Astrocyte of the cerebellum (primary cell): Measurements from ENCODE around the gene FADS3.

Experiments used
- DNase-seq: peaks from one replicate; pipeline ENCODE4 v3.0.0-alpha.2; 2011; ENCODE audit warnings: low read depth
- H3K4me3 ChIP-seq: 2 replicates; pipeline ENCODE4 v1.5.1; 2011; ENCODE audit warnings: mild to moderate bottlenecking, low read depth, low read length, moderate library complexity
- CTCF ChIP-seq: IDR thresholded peaks from 2 replicates; pipeline ENCODE4 v1.5.1; 2012; ENCODE audit warnings: low read length, low read depth, moderate library complexity, mild to moderate bottlenecking; ENCODE audit errors: missing control alignments
- in situ Hi-C: cut with HindIII; loops from 2 replicates; pipeline ENCODE4 v1.10.0; 2017; ENCODE audit warnings: low sequenced_read_pairs

The FADS3 gene

GRCh38 chr11:61870541-61871031 lies 20.8 kb downstream of the FADS3 start:
- no peak for DNase-seq
- no peak for TF ChIP-seq CTCF
- in situ Hi-C loops, result no loop called here
- no peak overlapping the region for H3K4me3 ChIP-seq

- TF ChIP-seq CTCF, result no peak
- in situ Hi-C loops, result no loop called here
- DNase-seq, result no peak
- no peak overlapping the region for H3K4me3 ChIP-seq
Observed at GRCh38 chr11:61869708-61870451, 21.5 kb downstream of the FADS3 start.

- no peak for DNase-seq
- H3K4me3 ChIP-seq, result no peak overlapping the region
- in situ Hi-C loops, result no loop called here
- no peak for TF ChIP-seq CTCF
Observed at GRCh38 chr11:61869429-61869707, 22.0 kb downstream of the FADS3 start.

- no peak for TF ChIP-seq CTCF
- no peak for DNase-seq
- in situ Hi-C loops, result no loop called here
- no peak overlapping the region for H3K4me3 ChIP-seq
Observed at GRCh38 chr11:61868571-61869428, 22.5 kb downstream of the FADS3 start.

GRCh38 chr11:61866958-61867343 lies 24.4 kb downstream of the FADS3 start:
- TF ChIP-seq CTCF, result no peak
- no peak overlapping the region for H3K4me3 ChIP-seq
- DNase-seq, result no peak
- in situ Hi-C loops, result no loop called here

- DNase-seq, result no peak
- no peak overlapping the region for H3K4me3 ChIP-seq
- no peak for TF ChIP-seq CTCF
- in situ Hi-C loops, result no loop called here
Observed at GRCh38 chr11:61866231-61866957, 25.0 kb downstream of the FADS3 start.
